H1 (cell line): ENCODE data around the gene HABP2. TPM values are rescaled to one million over a fixed set of nuclear protein-coding genes. Genes with fewer than 3 reads are reported as not detected.

Experiments used
- CBX8 ChIP-seq: fragments of 300-800, 300-1000 bp; sonication (generic); IDR thresholded peaks from 2 replicates; pipeline ENCODE4 v1.7.1; 2016; ENCODE audit warnings: low read depth, low read length, borderline replicate concordance
- CHD2 ChIP-seq: IDR thresholded peaks from 2 replicates; pipeline ENCODE4 v1.6.1; 2012; ENCODE audit warnings: low read length, improper control_type of control experiment
- ZNF274 ChIP-seq: IDR thresholded peaks from 2 replicates; pipeline ENCODE4 v1.7.0; 2012; ENCODE audit warnings: low read length, borderline replicate concordance; ENCODE audit errors: extremely low read depth
- polyA plus RNA-seq, 7 experiments: library from polyadenylated mRNA; depleted of rRNA in 3 of 7; stranded (reverse) in 5 of 7; unstranded in 2 of 7; fragments of >200 nt in 5 of 7; fragments of 200-250 nt in 2 of 7; gene quantifications; 1 replicate in 5 of 7; 2 replicates in 1 of 7; 4 replicates in 1 of 7; pipeline versions ENCODE4 v1.2.1 to v1.2.3, GENCODE V29; 2011 to 2013; ENCODE audit warnings: missing spikeins in 2 of 7, mixed read lengths in 2 of 7
- total RNA-seq: library from RNA; stranded (reverse); fragmentation: NEBNext Ultra II Directional; extraction: Animal tissue kit (Norgen Biotek cat#: 25700); gene quantifications from 2 replicates; pipeline ENCODE4 v1.2.1, GENCODE V29; 2021

The HABP2 gene
- total and polyA plus RNA-seq, 2 of the 8 experiments (the other 6 are each of a cell fraction or from before 2014, with no cell fraction given), result not detected

GRCh38 chr10:113521475-113521795 is 31.4 kb upstream of the HABP2 start (continued):
- TF ChIP-seq CBX8, result no peak
- TF ChIP-seq ZNF274, result no peak
- TF ChIP-seq CHD2, result no peak
